Neural cell (in vitro differentiated cells): ENCODE results near the gene COL27A1. TPM values are rescaled to one million over a fixed set of nuclear protein-coding genes. Genes with fewer than 3 reads are reported as not detected.

Experiments used
- H2AFZ ChIP-seq: fragments of 200-600, 300-800 bp; sonication (generic), shearing (Covaris generic); 2 replicates; pipeline ENCODE4 v1.6.0; 2014; ENCODE audit warnings: low read depth, mild to moderate bottlenecking, antibody characterized with exemption, low read length, moderate library complexity
- H3F3A ChIP-seq: fragments of 200-600 bp; shearing (Covaris generic); 2 replicates; pipeline ENCODE4 v1.6.1; 2016; ENCODE audit warnings: mild to moderate bottlenecking, moderate library complexity, mixed read lengths, antibody characterized with exemption, low read length; ENCODE audit not compliant: insufficient read depth, poor library complexity, severe bottlenecking
- H3K27ac ChIP-seq: fragments of 200-600, 300-800 bp; sonication (generic), shearing (Covaris generic); 2 replicates; pipeline ENCODE4 v1.5.1; 2014; ENCODE audit warnings: mild to moderate bottlenecking, low read length, moderate library complexity
- H3K27me3 ChIP-seq: fragments of 300-800, 200-600 bp; sonication (generic), shearing (Covaris generic); 2 replicates; pipeline ENCODE4 v1.6.0; 2014; ENCODE audit warnings: mild to moderate bottlenecking, low read depth, low read length, moderate library complexity; ENCODE audit not compliant: insufficient read depth
- H3K36me3 ChIP-seq: fragments of 300-800, 200-600 bp; sonication (generic), shearing (Covaris generic); 2 replicates; pipeline ENCODE4 v1.5.1; 2014; ENCODE audit warnings: mild to moderate bottlenecking, antibody characterized with exemption, low read length, moderate library complexity; ENCODE audit not compliant: insufficient read depth
- H3K4me2 ChIP-seq: fragments of 300-800, 200-600 bp; sonication (generic), shearing (Covaris generic); 2 replicates; pipeline ENCODE4 v1.6.0; 2014; ENCODE audit warnings: mild to moderate bottlenecking, low read length
- H3K4me3 ChIP-seq: fragments of 300-800, 200-600 bp; sonication (generic), shearing (Covaris generic); 2 replicates; pipeline ENCODE4 v1.5.1; 2014; ENCODE audit warnings: mild to moderate bottlenecking, low read length, moderate library complexity
- H3K79me2 ChIP-seq: fragments of 200-600 bp; shearing (Covaris generic); replicated peaks from 2 replicates; pipeline ENCODE4 v1.6.0; 2014; ENCODE audit warnings: mild to moderate bottlenecking, low read length, moderate library complexity; ENCODE audit not compliant: insufficient read depth
- H3K9ac ChIP-seq: fragments of 300-800, 200-600 bp; sonication (generic), shearing (Covaris generic); 2 replicates; pipeline ENCODE4 v1.6.1; 2016; ENCODE audit warnings: mild to moderate bottlenecking, low read length, mixed read lengths
- H3K9me2 ChIP-seq: fragments of 200-600 bp; shearing (Covaris generic); 2 replicates; pipeline ENCODE4 v1.6.1; 2016; ENCODE audit warnings: mild to moderate bottlenecking, low read length, mixed read lengths; ENCODE audit not compliant: insufficient read depth
- H3K9me3 ChIP-seq: fragments of 200-600, 300-800 bp; sonication (generic), shearing (Covaris generic); 2 replicates; pipeline ENCODE4 v1.6.1; 2016; ENCODE audit warnings: mild to moderate bottlenecking, mixed run types, low read length, moderate library complexity, mixed read lengths
- H4K20me1 ChIP-seq: fragments of 200-600 bp; shearing (Covaris generic); 2 replicates; pipeline ENCODE4 v1.6.1; 2016; ENCODE audit warnings: mild to moderate bottlenecking, mixed run types; ENCODE audit not compliant: insufficient read depth
- EP300 ChIP-seq: fragments of 450-650 bp; conservative IDR thresholded peaks from 2 replicates; pipeline ENCODE4 v1.6.1; 2014; ENCODE audit warnings: antibody characterized with exemption, mild to moderate bottlenecking, moderate library complexity; ENCODE audit not compliant: poor library complexity, severe bottlenecking
- EZH2 ChIP-seq: fragments of 200-600, 300-800 bp; shearing (Covaris generic), sonication (generic); IDR thresholded peaks from 2 replicates; pipeline ENCODE4 v1.6.1; 2014; ENCODE audit warnings: antibody characterized with exemption, low read length, borderline replicate concordance, mild to moderate bottlenecking; ENCODE audit not compliant: insufficient read depth, poor library complexity, severe bottlenecking
- MXI1 ChIP-seq: fragments of 450-650 bp; conservative IDR thresholded peaks from 2 replicates; pipeline ENCODE4 v1.6.1; 2014; ENCODE audit warnings: antibody characterized with exemption, mild to moderate bottlenecking; ENCODE audit not compliant: poor library complexity, severe bottlenecking
- POLR2AphosphoS5 ChIP-seq: IDR thresholded peaks from 2 replicates; pipeline ENCODE4 v1.6.1; 2012
- RAD21 ChIP-seq: fragments of 450-650 bp; conservative IDR thresholded peaks from 2 replicates; pipeline ENCODE4 v1.6.1; 2014; ENCODE audit warnings: antibody characterized with exemption, mild to moderate bottlenecking, moderate library complexity
- SMC3 ChIP-seq: fragments of 450-650 bp; conservative IDR thresholded peaks from 2 replicates; pipeline ENCODE4 v1.6.1; 2014; ENCODE audit warnings: antibody characterized with exemption, mild to moderate bottlenecking, moderate library complexity; ENCODE audit not compliant: poor library complexity
- TAF1 ChIP-seq: IDR thresholded peaks from 2 replicates; pipeline ENCODE4 v1.6.1; 2012; ENCODE audit warnings: low read depth
- polyA plus RNA-seq: library from polyadenylated mRNA; depleted of rRNA; stranded (reverse); fragments of >200 nt; gene quantifications from 2 replicates; pipeline ENCODE4 v1.2.3, GENCODE V29; 2014
- TF ChIP-seq, protein P1 (sequence below): IDR thresholded peaks from 2 replicates; pipeline ENCODE4 v1.6.1; 2012; ENCODE audit warnings: borderline replicate concordance
- TF ChIP-seq, protein P2 (sequence below): fragments of 450-650 bp; IDR thresholded peaks from 2 replicates; pipeline ENCODE4 v1.5.1; 2014; ENCODE audit warnings: antibody characterized with exemption, mild to moderate bottlenecking, moderate library complexity; ENCODE audit not compliant: poor library complexity, severe bottlenecking

COL27A1 gene
- polyA plus RNA-seq, 1 donor from 2014 or later = 0.25 TPM

DNA sequence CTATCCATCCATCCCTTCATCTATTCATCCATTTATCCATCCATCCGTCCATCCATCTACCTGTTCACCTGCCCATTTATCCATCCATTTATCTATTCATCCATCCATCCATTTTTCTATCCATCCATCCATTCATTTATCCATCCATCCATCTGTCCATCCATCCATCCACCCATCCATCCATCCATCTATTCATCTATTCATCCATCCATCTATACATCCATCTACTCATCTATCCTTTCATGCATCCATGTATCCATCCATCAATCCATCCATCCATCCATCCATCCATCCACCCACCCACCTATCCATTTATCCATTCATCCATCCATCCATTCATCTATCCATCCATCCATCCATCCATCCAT lies 10.8 kb downstream of the COL27A1 start:
- Histone ChIP-seq H3K9me3 (no peaks in the 10 kb centered on the region), H3K9me2 (no peaks in the 10 kb centered on the region), H3F3A (no peaks in the 10 kb centered on the region), H3K4me3 (no peak overlapping the region), H3K79me2 (no peaks in the 10 kb centered on the region), H2AFZ (no peak overlapping the region), H3K27ac (no peak overlapping the region), H4K20me1 (no peaks in the 10 kb centered on the region), H3K4me2 (no peak overlapping the region), H3K27me3 (no peaks in the 10 kb centered on the region), H3K36me3 (no peaks in the 10 kb centered on the region), H3K9ac (no peak overlapping the region)
- TF ChIP-seq TAF1 (no peak), SMC3 (no peak), EZH2 (no peak), MXI1 (no peak), RAD21 (no peak), POLR2AphosphoS5 (no peak), EP300 (no peak)
- TF ChIP-seq, protein P1, sequence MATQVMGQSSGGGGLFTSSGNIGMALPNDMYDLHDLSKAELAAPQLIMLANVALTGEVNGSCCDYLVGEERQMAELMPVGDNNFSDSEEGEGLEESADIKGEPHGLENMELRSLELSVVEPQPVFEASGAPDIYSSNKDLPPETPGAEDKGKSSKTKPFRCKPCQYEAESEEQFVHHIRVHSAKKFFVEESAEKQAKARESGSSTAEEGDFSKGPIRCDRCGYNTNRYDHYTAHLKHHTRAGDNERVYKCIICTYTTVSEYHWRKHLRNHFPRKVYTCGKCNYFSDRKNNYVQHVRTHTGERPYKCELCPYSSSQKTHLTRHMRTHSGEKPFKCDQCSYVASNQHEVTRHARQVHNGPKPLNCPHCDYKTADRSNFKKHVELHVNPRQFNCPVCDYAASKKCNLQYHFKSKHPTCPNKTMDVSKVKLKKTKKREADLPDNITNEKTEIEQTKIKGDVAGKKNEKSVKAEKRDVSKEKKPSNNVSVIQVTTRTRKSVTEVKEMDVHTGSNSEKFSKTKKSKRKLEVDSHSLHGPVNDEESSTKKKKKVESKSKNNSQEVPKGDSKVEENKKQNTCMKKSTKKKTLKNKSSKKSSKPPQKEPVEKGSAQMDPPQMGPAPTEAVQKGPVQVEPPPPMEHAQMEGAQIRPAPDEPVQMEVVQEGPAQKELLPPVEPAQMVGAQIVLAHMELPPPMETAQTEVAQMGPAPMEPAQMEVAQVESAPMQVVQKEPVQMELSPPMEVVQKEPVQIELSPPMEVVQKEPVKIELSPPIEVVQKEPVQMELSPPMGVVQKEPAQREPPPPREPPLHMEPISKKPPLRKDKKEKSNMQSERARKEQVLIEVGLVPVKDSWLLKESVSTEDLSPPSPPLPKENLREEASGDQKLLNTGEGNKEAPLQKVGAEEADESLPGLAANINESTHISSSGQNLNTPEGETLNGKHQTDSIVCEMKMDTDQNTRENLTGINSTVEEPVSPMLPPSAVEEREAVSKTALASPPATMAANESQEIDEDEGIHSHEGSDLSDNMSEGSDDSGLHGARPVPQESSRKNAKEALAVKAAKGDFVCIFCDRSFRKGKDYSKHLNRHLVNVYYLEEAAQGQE = no peak
- TF ChIP-seq, protein P2, sequence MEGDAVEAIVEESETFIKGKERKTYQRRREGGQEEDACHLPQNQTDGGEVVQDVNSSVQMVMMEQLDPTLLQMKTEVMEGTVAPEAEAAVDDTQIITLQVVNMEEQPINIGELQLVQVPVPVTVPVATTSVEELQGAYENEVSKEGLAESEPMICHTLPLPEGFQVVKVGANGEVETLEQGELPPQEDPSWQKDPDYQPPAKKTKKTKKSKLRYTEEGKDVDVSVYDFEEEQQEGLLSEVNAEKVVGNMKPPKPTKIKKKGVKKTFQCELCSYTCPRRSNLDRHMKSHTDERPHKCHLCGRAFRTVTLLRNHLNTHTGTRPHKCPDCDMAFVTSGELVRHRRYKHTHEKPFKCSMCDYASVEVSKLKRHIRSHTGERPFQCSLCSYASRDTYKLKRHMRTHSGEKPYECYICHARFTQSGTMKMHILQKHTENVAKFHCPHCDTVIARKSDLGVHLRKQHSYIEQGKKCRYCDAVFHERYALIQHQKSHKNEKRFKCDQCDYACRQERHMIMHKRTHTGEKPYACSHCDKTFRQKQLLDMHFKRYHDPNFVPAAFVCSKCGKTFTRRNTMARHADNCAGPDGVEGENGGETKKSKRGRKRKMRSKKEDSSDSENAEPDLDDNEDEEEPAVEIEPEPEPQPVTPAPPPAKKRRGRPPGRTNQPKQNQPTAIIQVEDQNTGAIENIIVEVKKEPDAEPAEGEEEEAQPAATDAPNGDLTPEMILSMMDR = no peak

DNA sequence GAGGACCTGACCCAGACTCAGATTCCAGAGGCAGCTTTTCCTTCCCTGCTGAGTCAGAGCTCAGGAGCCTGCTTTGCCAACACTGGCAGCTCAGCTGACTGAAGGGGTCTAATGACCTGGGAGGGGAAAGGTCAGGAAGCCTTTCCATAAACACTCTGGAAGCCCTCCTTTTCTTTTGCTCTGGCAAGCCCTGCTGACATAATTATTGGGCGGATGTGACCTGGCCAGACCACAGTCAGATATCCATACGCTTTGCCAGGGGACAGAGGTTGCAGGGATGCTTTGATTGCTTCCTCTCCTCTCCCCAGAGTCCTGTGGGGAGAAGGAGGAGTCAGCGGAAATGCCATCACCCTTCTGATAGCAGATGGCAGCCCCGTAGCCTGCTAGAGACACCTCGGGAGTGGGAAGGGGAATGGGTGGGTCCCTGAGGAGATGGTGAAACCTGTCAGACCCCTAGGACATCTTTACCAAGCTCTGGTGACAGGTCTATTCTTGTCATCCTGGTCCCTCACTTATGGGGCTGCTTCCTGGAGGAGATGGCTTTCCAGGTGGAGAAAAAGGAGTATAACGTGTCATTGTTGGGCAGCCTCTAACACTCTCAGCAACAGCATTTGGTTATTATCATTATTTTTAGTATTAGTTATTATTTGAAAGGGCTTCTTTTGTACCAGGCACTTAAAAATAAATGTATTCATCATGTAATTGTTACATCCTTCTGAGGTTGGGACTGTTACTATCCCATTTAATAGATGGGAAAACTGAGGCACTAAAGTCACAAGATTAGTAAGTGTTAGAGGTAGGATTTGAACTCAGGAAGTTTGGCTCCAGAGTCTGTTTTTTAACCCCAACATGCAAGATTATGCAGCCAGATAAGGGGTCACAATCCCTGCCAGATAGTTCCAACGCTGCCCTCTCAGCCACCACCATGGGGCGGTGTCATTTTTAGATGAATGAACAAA lies 11.6 kb downstream of the COL27A1 start:
- H3K9ac ChIP-seq = no peak overlapping the region
- no peak overlapping the region for H3K4me3 ChIP-seq
- H3K79me2 ChIP-seq = no peaks in the 10 kb centered on the region
- H4K20me1 ChIP-seq = no peaks in the 10 kb centered on the region
- no peaks in the 10 kb centered on the region for H3F3A ChIP-seq
- no peak overlapping the region for H2AFZ ChIP-seq
- no peak overlapping the region for H3K27ac ChIP-seq
- no peaks in the 10 kb centered on the region for H3K9me3 ChIP-seq
- no peak overlapping the region for H3K4me2 ChIP-seq
- no peaks in the 10 kb centered on the region for H3K9me2 ChIP-seq
- no peaks in the 10 kb centered on the region for H3K27me3 ChIP-seq
- H3K36me3 ChIP-seq = no peaks in the 10 kb centered on the region
- TF ChIP-seq, protein P2 = no peak
- no peak for TF ChIP-seq POLR2AphosphoS5
- TF ChIP-seq TAF1 = no peak
- TF ChIP-seq SMC3 = no peak
- no peak for TF ChIP-seq EZH2
- TF ChIP-seq MXI1 = no peak
- TF ChIP-seq, protein P1 = no peak
- TF ChIP-seq RAD21 = no peak
- no peak for TF ChIP-seq EP300
